ENCODE measurements around the gene YJEFN3. TPM values are rescaled to one million over a fixed set of nuclear protein-coding genes. Genes with fewer than 3 reads are reported as not detected.

YJEFN3 gene
- total RNA-seq, 1 experiment from 2014 or later, result 1.2 TPM

DNA sequence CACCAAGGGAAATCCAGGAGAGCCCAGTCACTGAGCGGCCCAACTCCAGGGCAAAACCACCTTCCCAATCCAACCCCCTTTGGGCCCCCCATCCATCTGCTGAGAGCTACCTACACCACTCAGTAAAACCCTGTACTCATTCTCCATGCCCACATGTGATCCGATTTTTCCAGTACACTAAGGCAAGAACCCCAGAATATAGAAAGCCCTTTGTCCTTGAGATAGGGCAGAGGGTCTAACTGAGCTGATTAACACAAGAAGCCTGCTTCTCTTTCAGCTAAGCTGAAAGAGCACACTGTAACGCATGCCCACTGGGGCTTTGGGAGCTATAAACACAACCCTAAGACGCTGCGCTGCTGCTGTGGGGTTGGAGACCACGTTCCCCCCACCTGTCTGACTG is 53.8 kb downstream of the YJEFN3 start:
- Histone ChIP-seq H3K27me3 (ENCODE audit: control insufficient read depth, insufficient read depth, low read length) (no peaks in the 10 kb centered on the region), H3K4me3 (ENCODE audit: insufficient read depth, low read depth, low read length) (no peak overlapping the region), H3K36me3 (replicated peaks; ENCODE audit: control insufficient read depth, insufficient read depth, low read length) (no peaks in the 10 kb centered on the region)
- DNase-seq, result no peak

DNA sequence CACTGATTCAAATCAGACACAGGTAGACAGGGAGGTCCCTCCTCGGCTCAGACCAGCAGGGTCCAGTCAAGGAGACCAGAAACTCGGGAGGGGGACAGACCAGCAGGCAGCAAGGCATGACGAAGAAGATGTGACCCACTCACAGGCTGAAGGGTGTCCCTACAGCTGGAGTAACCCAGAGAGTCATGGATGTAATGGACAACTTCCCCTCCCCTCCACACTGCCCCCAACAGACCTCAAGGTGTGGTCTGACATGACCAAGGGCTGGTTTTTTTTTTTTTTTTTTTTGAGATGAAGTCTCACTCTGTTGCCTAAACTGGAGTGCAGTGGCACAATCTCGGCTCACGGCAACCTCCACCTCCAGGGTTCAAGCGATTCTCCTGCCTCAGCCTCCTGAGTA is 55.6 kb downstream of the YJEFN3 start:
- Histone ChIP-seq H3K4me3 (ENCODE audit: insufficient read depth, low read depth, low read length) (no peak overlapping the region), H3K36me3 (replicated peaks; ENCODE audit: control insufficient read depth, insufficient read depth, low read length) (no peaks in the 10 kb centered on the region), H3K27me3 (ENCODE audit: control insufficient read depth, insufficient read depth, low read length) (no peaks in the 10 kb centered on the region)
- DNase-seq, result no peak

Other genes with a start within 250 kb of the YJEFN3 start
- gene SUGP1, start 208.4 kb upstream of the YJEFN3 start, total RNA-seq (2014; rRNA removed; shearing (Covaris generic)), result 43.7 and 44.4 TPM in 2 replicates
- gene MAU2, start 208.1 kb upstream of the YJEFN3 start, total RNA-seq (2014; rRNA removed; shearing (Covaris generic)), result 39.9 and 43.3 TPM in 2 replicates
- gene GATAD2A, start 123.2 kb upstream of the YJEFN3 start, total RNA-seq (2014; rRNA removed; shearing (Covaris generic)), result 104 and 130 TPM in 2 replicates
- gene TSSK6, start 13.4 kb upstream of the YJEFN3 start, total RNA-seq (2014; rRNA removed; shearing (Covaris generic)), result 4.7 and 9.8 TPM in 2 replicates
- gene NDUFA13, start 12.7 kb upstream of the YJEFN3 start, total RNA-seq (2014; rRNA removed; shearing (Covaris generic)), result 249 and 291 TPM in 2 replicates
- gene CILP2, start 9.4 kb downstream of the YJEFN3 start, total RNA-seq (2014; rRNA removed; shearing (Covaris generic)), result 4.4 and 7.0 TPM in 2 replicates
- 0.94 and 2.7 TPM in 2 replicates for gene PBX4, start 89.8 kb downstream of the YJEFN3 start, total RNA-seq (2014; rRNA removed; shearing (Covaris generic))
- 44.0 and 45.0 TPM in 2 replicates for gene LPAR2, start 99.3 kb downstream of the YJEFN3 start, total RNA-seq (2014; rRNA removed; shearing (Covaris generic))
- gene GMIP, start 114.7 kb downstream of the YJEFN3 start, total RNA-seq (2014; rRNA removed; shearing (Covaris generic)), result 6.6 and 6.7 TPM in 2 replicates
- gene ATP13A1, start 134.8 kb downstream of the YJEFN3 start, total RNA-seq (2014; rRNA removed; shearing (Covaris generic)), result 36.2 and 40.6 TPM in 2 replicates
- 24.1 and 24.9 TPM in 2 replicates for gene ZNF101, start 139.9 kb downstream of the YJEFN3 start, total RNA-seq (2014; rRNA removed; shearing (Covaris generic))
- gene ZNF14, start 204.2 kb downstream of the YJEFN3 start, total RNA-seq (2014; rRNA removed; shearing (Covaris generic)), result 2.3 and 4.3 TPM in 2 replicates

All from H7 (cell line).